ENCODE results near the gene PEF1. TPM values are rescaled to one million over a fixed set of nuclear protein-coding genes. Genes with fewer than 3 reads are reported as not detected.

Gene PEF1
- total RNA-seq, 4 donors from 2014 or later, result 180 to 355 (median 312) TPM

DNA sequence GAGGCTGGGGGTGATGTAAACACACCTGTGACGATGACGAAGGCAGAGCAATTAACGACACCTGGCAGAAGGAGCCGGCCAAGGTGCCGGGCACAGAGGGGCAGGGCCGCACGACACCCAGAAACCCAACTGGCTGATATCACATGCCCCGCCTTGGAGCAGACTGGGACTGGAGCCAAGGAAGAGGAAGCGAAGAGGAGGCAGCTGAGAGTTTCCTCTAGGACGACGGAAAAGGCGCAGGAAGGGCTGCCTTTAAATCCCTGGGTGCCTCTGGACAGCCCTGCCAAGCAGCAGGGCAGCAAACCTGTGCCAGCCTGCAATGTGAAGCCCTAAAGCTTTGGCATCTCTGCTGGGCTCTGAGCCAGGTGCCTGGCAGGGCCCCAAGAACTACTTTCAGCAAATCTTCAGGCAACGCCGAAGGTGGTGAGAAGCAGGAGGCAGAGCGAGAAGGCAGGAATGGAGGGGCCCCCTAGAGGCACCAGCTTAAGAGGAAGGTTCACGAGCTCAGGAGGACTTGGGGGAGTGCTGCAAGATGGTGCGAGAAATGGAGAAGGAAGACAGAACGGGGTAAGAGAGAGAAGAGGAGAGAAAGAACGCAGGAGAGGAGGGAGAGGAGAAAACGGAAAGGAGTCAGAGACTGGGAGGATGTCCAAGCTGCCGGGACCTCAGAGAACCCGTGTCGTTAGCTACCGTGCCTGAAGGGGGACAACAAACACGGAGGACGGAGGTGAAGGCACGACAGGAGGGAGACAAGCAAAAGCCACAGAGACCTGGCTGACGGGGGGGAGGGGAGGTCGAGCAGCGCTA lies 25.3 kb upstream of the PEF1 start:
- Histone ChIP-seq H3K36me3 (no peaks in the 10 kb centered on the region), H3K4me3 (replicated peaks in 1 of 3) (no peak overlapping the region), H3K27me3 (no peaks in the 10 kb centered on the region), H3K9me3 (no peaks in the 10 kb centered on the region), H3K4me1 (peaks cover 43 to 65% of the 10 kb centered on the region in 2 donors), H3K27ac (peak overlapping the region; percentile 80 to 88 (median 81))
- DNase-seq, result peak; percentile 98 to 99
- WGBS, 2 donors, result 4 to 12% methylated on average over 21 to 30 of the region's 30 CpGs
- peak in 1 of 2 donors; percentile 77 for TF ChIP-seq POLR2A (IDR thresholded peaks at IDR 0.05)
- TF ChIP-seq, protein P1, sequence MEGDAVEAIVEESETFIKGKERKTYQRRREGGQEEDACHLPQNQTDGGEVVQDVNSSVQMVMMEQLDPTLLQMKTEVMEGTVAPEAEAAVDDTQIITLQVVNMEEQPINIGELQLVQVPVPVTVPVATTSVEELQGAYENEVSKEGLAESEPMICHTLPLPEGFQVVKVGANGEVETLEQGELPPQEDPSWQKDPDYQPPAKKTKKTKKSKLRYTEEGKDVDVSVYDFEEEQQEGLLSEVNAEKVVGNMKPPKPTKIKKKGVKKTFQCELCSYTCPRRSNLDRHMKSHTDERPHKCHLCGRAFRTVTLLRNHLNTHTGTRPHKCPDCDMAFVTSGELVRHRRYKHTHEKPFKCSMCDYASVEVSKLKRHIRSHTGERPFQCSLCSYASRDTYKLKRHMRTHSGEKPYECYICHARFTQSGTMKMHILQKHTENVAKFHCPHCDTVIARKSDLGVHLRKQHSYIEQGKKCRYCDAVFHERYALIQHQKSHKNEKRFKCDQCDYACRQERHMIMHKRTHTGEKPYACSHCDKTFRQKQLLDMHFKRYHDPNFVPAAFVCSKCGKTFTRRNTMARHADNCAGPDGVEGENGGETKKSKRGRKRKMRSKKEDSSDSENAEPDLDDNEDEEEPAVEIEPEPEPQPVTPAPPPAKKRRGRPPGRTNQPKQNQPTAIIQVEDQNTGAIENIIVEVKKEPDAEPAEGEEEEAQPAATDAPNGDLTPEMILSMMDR (IDR thresholded peaks at IDR 0.05), result peak in 3 of 6 experiments; percentile 6 to 51 (median 34)
- intact Hi-C loops (cut with DNase I), result loop anchor here (5.0 to 10.0 kb wide), 2 partner anchors 37 to 295 kb away; no protein-coding TSS in a partner anchor

DNA sequence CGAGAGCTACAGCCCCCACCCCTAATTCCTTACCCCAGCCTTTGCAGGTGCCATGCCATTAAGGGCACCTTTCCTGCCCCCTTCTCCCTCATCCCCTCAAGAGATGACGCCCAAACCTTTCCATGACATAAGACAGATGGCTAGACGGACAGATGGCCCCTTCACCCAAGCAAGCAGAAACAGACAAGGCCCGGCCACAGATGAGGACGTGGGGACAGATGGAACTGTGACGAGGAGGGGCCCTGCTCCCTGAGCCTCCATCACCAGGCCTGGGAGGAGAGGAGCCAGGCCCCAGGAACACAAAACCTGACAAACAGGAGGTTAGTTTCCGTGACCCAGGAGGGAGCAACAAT lies 24.7 kb upstream of the PEF1 start:
- no peak for DNase-seq
- intact Hi-C loops (cut with DNase I), result loop anchor here (5.0 to 10.0 kb wide), 2 partner anchors 38 to 295 kb away; no protein-coding TSS in a partner anchor
- peaks cover 48 to 71% of the 10 kb centered on the region in 2 donors for H3K4me1 ChIP-seq
- 55 to 56% methylated on average over 6 to 7 of the region's 7 CpGs for WGBS, 2 donors
- H3K9me3 ChIP-seq, result no peaks in the 10 kb centered on the region
- no peaks in the 10 kb centered on the region for H3K36me3 ChIP-seq
- no peaks in the 10 kb centered on the region for H3K27me3 ChIP-seq
- no peak for TF ChIP-seq POLR2A (IDR thresholded peaks at IDR 0.05)
- TF ChIP-seq, protein P1 (IDR thresholded peaks at IDR 0.05), result no peak
- no peak overlapping the region for H3K4me3 ChIP-seq (replicated peaks in 1 of 3)
- peak overlapping the region; percentile 80 to 88 (median 81) for H3K27ac ChIP-seq

DNA sequence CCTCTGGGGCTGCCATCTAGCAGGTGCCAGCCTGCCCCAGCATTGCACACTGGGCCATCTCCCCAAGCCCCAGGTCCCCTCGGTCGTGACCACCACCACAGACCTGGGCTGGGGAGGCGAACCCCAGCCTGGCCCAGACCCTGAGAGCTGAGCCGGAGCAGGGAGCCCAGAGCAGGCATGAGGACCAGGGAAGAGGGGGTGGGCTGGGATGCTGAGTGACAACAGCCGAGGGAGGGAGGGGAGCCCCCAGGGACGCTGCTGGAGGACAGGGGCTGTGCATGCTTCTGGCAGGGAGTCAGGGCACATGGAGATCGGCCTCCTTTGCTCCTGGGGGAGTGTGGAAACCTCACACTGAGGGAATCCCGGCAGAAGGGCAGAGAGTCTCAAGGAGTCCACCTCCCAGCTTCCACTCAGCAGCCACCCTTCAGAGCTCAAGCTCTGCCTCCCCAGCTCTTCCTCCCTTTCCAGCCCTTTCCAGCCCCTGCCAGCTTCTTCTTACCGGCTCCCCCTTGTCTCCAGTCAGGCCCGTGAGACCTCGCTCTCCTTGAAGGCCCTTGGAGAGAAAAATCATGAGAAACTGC lies 23.7 kb upstream of the PEF1 start:
- no peak for DNase-seq
- no peak for TF ChIP-seq POLR2A (IDR thresholded peaks at IDR 0.05)
- TF ChIP-seq, protein P1 (IDR thresholded peaks at IDR 0.05), result no peak
- Histone ChIP-seq H3K4me1 (peaks cover 53 to 77% of the 10 kb centered on the region in 2 donors), H3K4me3 (replicated peaks in 1 of 3) (no peak overlapping the region), H3K27me3 (no peaks in the 10 kb centered on the region), H3K9me3 (no peaks in the 10 kb centered on the region), H3K27ac (peak overlapping the region in 2 of 3 donors; percentile 80 to 88), H3K36me3 (no peaks in the 10 kb centered on the region)
- WGBS, 2 donors, result 70 to 76% methylated on average over 6 to 7 of the region's 11 CpGs
- intact Hi-C loops (cut with DNase I), result loop anchor here (5.0 to 10.0 kb wide), 2 partner anchors 39 to 296 kb away; no protein-coding TSS in a partner anchor

DNA sequence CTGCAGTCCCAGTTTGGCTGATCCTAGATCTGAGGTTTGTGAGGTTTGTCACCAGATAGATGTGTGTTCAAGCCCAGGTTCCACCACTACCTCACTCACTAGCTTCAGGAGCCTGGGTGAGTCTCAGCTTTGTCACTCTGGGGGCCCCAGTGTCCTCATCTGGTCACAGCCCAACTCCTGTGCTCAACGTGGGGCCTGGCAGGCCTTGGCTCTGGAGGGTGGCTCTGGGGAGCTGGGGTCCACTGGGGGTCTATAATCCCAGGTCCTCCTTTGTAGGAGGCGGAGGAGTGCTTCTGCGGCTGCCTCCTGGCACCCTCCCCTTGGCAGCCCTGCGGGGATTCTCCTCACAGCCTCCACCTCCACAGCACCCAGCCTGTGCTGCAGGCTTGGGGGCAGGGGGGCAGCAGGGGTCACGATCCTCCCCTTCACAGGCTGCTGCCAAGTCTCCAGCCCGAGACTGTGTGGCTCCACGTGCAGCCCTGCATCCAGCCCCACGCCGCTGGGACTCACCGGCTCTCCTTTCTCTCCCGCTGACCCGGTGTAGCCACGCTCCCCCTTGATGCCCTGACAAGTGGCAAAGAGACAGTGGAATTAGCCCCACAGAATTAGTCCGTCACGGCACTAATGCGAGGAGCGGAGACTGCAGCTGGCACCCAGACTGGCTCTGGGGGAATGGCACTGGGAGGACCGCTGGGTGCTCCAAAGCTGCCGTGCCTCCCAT lies 22.5 kb upstream of the PEF1 start:
- Histone ChIP-seq H3K27ac (peak overlapping the region; percentile 90 to 95 (median 94)), H3K4me1 (peaks cover 53 to 77% of the 10 kb centered on the region in 2 donors), H3K4me3 (replicated peaks in 1 of 3) (no peak overlapping the region), H3K27me3 (no peaks in the 10 kb centered on the region), H3K9me3 (no peaks in the 10 kb centered on the region), H3K36me3 (no peaks in the 10 kb centered on the region)
- peak in 1 of 2 donors; percentile 46 for DNase-seq
- TF ChIP-seq, protein P1 (IDR thresholded peaks at IDR 0.05), result no peak
- no peak for TF ChIP-seq POLR2A (IDR thresholded peaks at IDR 0.05)
- WGBS, 2 donors, result 90 to 92% methylated on average over 13 to 18 of the region's 19 CpGs
- intact Hi-C loops (cut with DNase I), result loop anchor here (5.0 to 10.0 kb wide), 2 partner anchors 40 to 298 kb away; no protein-coding TSS in a partner anchor

Data from thyroid gland (tissue), 4 donors.